Neural cell (in vitro differentiated cells): ENCODE measurements around the gene DOK7.

Source experiments
- CTCF ChIP-seq: fragments of 450-650 bp; IDR thresholded peaks from 2 replicates; pipeline ENCODE4 v1.5.1; 2014; ENCODE audit warnings: antibody characterized with exemption, mild to moderate bottlenecking, moderate library complexity; ENCODE audit not compliant: poor library complexity, severe bottlenecking
- EP300 ChIP-seq: fragments of 450-650 bp; conservative IDR thresholded peaks from 2 replicates; pipeline ENCODE4 v1.6.1; 2014; ENCODE audit warnings: antibody characterized with exemption, mild to moderate bottlenecking, moderate library complexity; ENCODE audit not compliant: poor library complexity, severe bottlenecking
- EZH2 ChIP-seq: fragments of 200-600, 300-800 bp; shearing (Covaris generic), sonication (generic); IDR thresholded peaks from 2 replicates; pipeline ENCODE4 v1.6.1; 2014; ENCODE audit warnings: antibody characterized with exemption, low read length, borderline replicate concordance, mild to moderate bottlenecking; ENCODE audit not compliant: insufficient read depth, poor library complexity, severe bottlenecking
- MXI1 ChIP-seq: fragments of 450-650 bp; conservative IDR thresholded peaks from 2 replicates; pipeline ENCODE4 v1.6.1; 2014; ENCODE audit warnings: antibody characterized with exemption, mild to moderate bottlenecking; ENCODE audit not compliant: poor library complexity, severe bottlenecking
- POLR2AphosphoS5 ChIP-seq: IDR thresholded peaks from 2 replicates; pipeline ENCODE4 v1.6.1; 2012
- RAD21 ChIP-seq: fragments of 450-650 bp; conservative IDR thresholded peaks from 2 replicates; pipeline ENCODE4 v1.6.1; 2014; ENCODE audit warnings: antibody characterized with exemption, mild to moderate bottlenecking, moderate library complexity
- REST ChIP-seq: IDR thresholded peaks from 2 replicates; pipeline ENCODE4 v1.6.1; 2012; ENCODE audit warnings: borderline replicate concordance
- SMC3 ChIP-seq: fragments of 450-650 bp; conservative IDR thresholded peaks from 2 replicates; pipeline ENCODE4 v1.6.1; 2014; ENCODE audit warnings: antibody characterized with exemption, mild to moderate bottlenecking, moderate library complexity; ENCODE audit not compliant: poor library complexity

- no peak for TF ChIP-seq SMC3
- TF ChIP-seq CTCF: no peak
- TF ChIP-seq EZH2: no peak
- TF ChIP-seq POLR2AphosphoS5: no peak
- no peak for TF ChIP-seq MXI1
- no peak for TF ChIP-seq EP300
- no peak for TF ChIP-seq RAD21
- TF ChIP-seq REST: no peak
Measured at GRCh38 chr4:3427134-3427476, 36.0 kb upstream of the DOK7 start.
